ENCODE measurements around the gene NKG7. TPM values are rescaled to one million over a fixed set of nuclear protein-coding genes. Genes with fewer than 3 reads are reported as not detected.

The NKG7 gene
- total and polyA plus RNA-seq, 2 of the 13 experiments (the other 11 are each of a cell fraction or from before 2014, with no cell fraction given): 0.40 TPM; not detected in 1

GRCh38 chr19:51331193-51331592 lies 41.3 kb downstream of the NKG7 start:
- intact Hi-C loops (cut with micrococcal nuclease; ENCODE audit: unreplicated experiment): no loop called here
- no peak overlapping the region for H3K27ac ChIP-seq (ENCODE audit: extremely low read length, insufficient read depth, low read length)
- H3K4me1 ChIP-seq (ENCODE audit: insufficient read depth, low read length): peaks cover 15% of the 10 kb centered on the region
- ChIA-PET CTCF (ENCODE audit: low intra/inter-chr PET ratio, low total read pairs) (no interaction called here), POLR2A (no interaction called here)
- H3K4me2 ChIP-seq (ENCODE audit: low read depth, low read length): no peak overlapping the region
- in situ Hi-C loops (cut with HindIII; ENCODE audit: extremely low pct_ligation_motif_present, low pct_unique_long_range_greater_than_20kb): no loop called here
- no peaks in the 10 kb centered on the region for H3K79me2 ChIP-seq (ENCODE audit: insufficient read depth, low read length)
- peaks cover 1 to 8% of the 10 kb centered on the region in 2 experiments; a peak in 3 of 5 replicates for H3K27me3 ChIP-seq (ENCODE audit: control insufficient read depth in 1 of 2, insufficient read depth in 2 of 2, low read length in 2 of 2)
- H3K9ac ChIP-seq (ENCODE audit: insufficient read depth, low read depth, low read length): no peak overlapping the region
- BruUV-seq (replicated peaks): no TSS peak
- peaks cover 8 to 23% of the 10 kb centered on the region in 2 experiments; a peak in 4 of 5 replicates for H3K36me3 ChIP-seq (replicated peaks in 1 of 2; ENCODE audit: control insufficient read depth in 1 of 2, insufficient read depth in 2 of 2, low read length in 2 of 2)
- FAIRE-seq (no peak), DNase-seq (ENCODE audit: low spot score) (no peak), ATAC-seq (no peak)
- no peak for TF ChIP-seq SNAI1 (CRISPR knock-in tag; IDR thresholded peaks at IDR 0.05; ENCODE audit: borderline replicate concordance)
- no peak for TF ChIP-seq ZNF431 (CRISPR knock-in tag; IDR thresholded peaks at IDR 0.05; ENCODE audit: borderline replicate concordance, low read depth)
- no peak for TF ChIP-seq ZFP36 (IDR thresholded peaks at IDR 0.05; ENCODE audit: borderline replicate concordance, low read depth, low read length, partially characterized antibody)
- TF ChIP-seq NKX3-1 (CRISPR knock-in tag; IDR thresholded peaks at IDR 0.05): no peak
- TF ChIP-seq RFX5 (IDR thresholded peaks at IDR 0.05; ENCODE audit: low read depth, low read length): no peak
- H2AFZ ChIP-seq (ENCODE audit: low read length): no peak overlapping the region
- H4K20me1 ChIP-seq (ENCODE audit: insufficient read depth, low read length): no peaks in the 10 kb centered on the region
- no peak overlapping the region for H3K4me3 ChIP-seq (replicated peaks in 1 of 3; ENCODE audit: insufficient read depth in 1 of 3, low read depth in 2 of 3, low read length in 3 of 3)
- WGBS (ENCODE audit: low lambda C conversion rate): 63% methylated on average over 3 of the region's 3 CpGs
- H3K9me3 ChIP-seq (ENCODE audit: low read length): no peaks in the 10 kb centered on the region

GRCh38 chr19:51330366-51330765 lies 42.1 kb downstream of the NKG7 start:
- peaks cover 4 to 13% of the 10 kb centered on the region in 2 experiments; a peak in 4 of 5 replicates for H3K27me3 ChIP-seq (ENCODE audit: control insufficient read depth in 1 of 2, insufficient read depth in 2 of 2, low read length in 2 of 2)
- no peak overlapping the region for H3K9ac ChIP-seq (ENCODE audit: insufficient read depth, low read depth, low read length)
- 100% methylated on average over 4 of the region's 4 CpGs for WGBS (ENCODE audit: low lambda C conversion rate)
- no peak overlapping the region for H3K4me2 ChIP-seq (ENCODE audit: low read depth, low read length)
- TF ChIP-seq U2AF2 (IDR thresholded peaks at IDR 0.05; ENCODE audit: low read depth, low read length) (no peak), KLF9 (CRISPR knock-in tag; IDR thresholded peaks at IDR 0.05; ENCODE audit: low read depth) (no peak), ONECUT2 (CRISPR knock-in tag; IDR thresholded peaks at IDR 0.05) (no peak), CERS6 (CRISPR knock-in tag; IDR thresholded peaks at IDR 0.05) (no peak), TBX3 (IDR thresholded peaks at IDR 0.05; ENCODE audit: borderline replicate concordance) (no peak), ZBTB43 (CRISPR knock-in tag; conservative IDR thresholded peaks at IDR 0.05) (no peak), ZNF768 (CRISPR knock-in tag; IDR thresholded peaks at IDR 0.05) (no peak), SOX13 (IDR thresholded peaks at IDR 0.05) (no peak), SOX13 (CRISPR knock-in tag; conservative IDR thresholded peaks at IDR 0.05 in 1 of 2, IDR thresholded peaks at IDR 0.05 in 1 of 2) (no peak)
- FAIRE-seq: no peak
- H3K4me3 ChIP-seq (replicated peaks in 1 of 3; ENCODE audit: insufficient read depth in 1 of 3, low read depth in 2 of 3, low read length in 3 of 3): no peak overlapping the region
- H4K20me1 ChIP-seq (ENCODE audit: insufficient read depth, low read length): no peaks in the 10 kb centered on the region
- no peak for ATAC-seq
- H3K36me3 ChIP-seq (replicated peaks in 1 of 2; ENCODE audit: control insufficient read depth in 1 of 2, insufficient read depth in 2 of 2, low read length in 2 of 2): peaks cover 6 to 23% of the 10 kb centered on the region in 2 experiments; a peak in 4 of 5 replicates
- peaks cover 15% of the 10 kb centered on the region for H3K4me1 ChIP-seq (ENCODE audit: insufficient read depth, low read length)
- no TSS peak for BruUV-seq (replicated peaks)
- no peaks in the 10 kb centered on the region for H3K9me3 ChIP-seq (ENCODE audit: low read length)
- H3K79me2 ChIP-seq (ENCODE audit: insufficient read depth, low read length): no peaks in the 10 kb centered on the region
- DNase-seq (ENCODE audit: low spot score): no peak
- in situ Hi-C loops (cut with HindIII; ENCODE audit: extremely low pct_ligation_motif_present, low pct_unique_long_range_greater_than_20kb): no loop called here
- no peak overlapping the region for H2AFZ ChIP-seq (ENCODE audit: low read length)
- POLR2A ChIA-PET: no interaction called here
- intact Hi-C loops (cut with micrococcal nuclease; ENCODE audit: unreplicated experiment): no loop called here
- H3K27ac ChIP-seq (ENCODE audit: extremely low read length, insufficient read depth, low read length): no peak overlapping the region
- CTCF ChIA-PET (ENCODE audit: low intra/inter-chr PET ratio, low total read pairs): no interaction called here

Data from HepG2 (cell line).